ENCODE results near the gene UTS2R.

GRCh38 chr17:82361885-82362633 lies 9.5 kb upstream of the UTS2R start:
- no peak for TF ChIP-seq CTCF (optimal IDR thresholded peaks at IDR 0.05 in 1 of 3, IDR thresholded peaks at IDR 0.05 in 1 of 3, conservative IDR thresholded peaks at IDR 0.05 in 1 of 3; ENCODE audit: extremely low read depth in 1 of 3, insufficient read depth in 2 of 3, low read length in 3 of 3)
- TF ChIP-seq EZH2 (IDR thresholded peaks at IDR 0.05; ENCODE audit: low read length): no peak
